Type B pancreatic cell (in vitro differentiated cells): ENCODE data around the gene CYBA. TPM values are rescaled to one million over a fixed set of nuclear protein-coding genes. Genes with fewer than 3 reads are reported as not detected.

ENCODE experiments used
- DNase-seq: peaks from one replicate; pipeline ENCODE4 v3.0.0; 2021; ENCODE audit warnings: mixed read lengths; ENCODE audit not compliant: unreplicated experiment; ENCODE audit errors: extremely low spot score
- H3K27ac Mint-ChIP-seq: 2 replicates; pipeline ENCODE4 v1.8.0; 2021; ENCODE audit warnings: mild to moderate bottlenecking, mixed read lengths
- H3K27me3 Mint-ChIP-seq: 2 replicates; pipeline ENCODE4 v1.8.0; 2021; ENCODE audit warnings: mixed read lengths
- H3K36me3 Mint-ChIP-seq: 2 replicates; pipeline ENCODE4 v1.8.0; 2021; ENCODE audit warnings: mixed read lengths
- H3K4me1 Mint-ChIP-seq: one replicate; pipeline ENCODE4 v1.8.0; 2021; ENCODE audit warnings: mixed read lengths; ENCODE audit not compliant: unreplicated experiment
- H3K4me3 Mint-ChIP-seq: 2 replicates; pipeline ENCODE4 v1.8.0; 2021; ENCODE audit warnings: mild to moderate bottlenecking, mixed read lengths
- H3K9me3 Mint-ChIP-seq: 2 replicates; pipeline ENCODE4 v1.8.0; 2021; ENCODE audit warnings: mixed read lengths
- CTCF ChIP-seq: fragments of 200-600 bp; sonication (generic); conservative IDR thresholded peaks from 2 replicates; pipeline ENCODE4 v1.5.0; 2021; ENCODE audit warnings: antibody characterized with exemption, mild to moderate bottlenecking
- total RNA-seq: library from RNA; stranded (reverse); gene quantifications from 2 replicates; pipeline ENCODE4 v1.2.1, GENCODE V29; 2021; ENCODE audit warnings: low replicate concordance

The CYBA gene
- total RNA-seq, 1 donor from 2014 or later: 120 TPM

GRCh38 chr16:88608076-88608475, 42.8 kb downstream of the CYBA start:
- Mint-ChIP-seq H3K36me3 (peaks cover 5% of the 10 kb centered on the region), H3K27ac (no peak overlapping the region), H3K9me3 (no peaks in the 10 kb centered on the region), H3K4me1 (no peaks in the 10 kb centered on the region), H3K4me3 (no peak overlapping the region), H3K27me3 (no peaks in the 10 kb centered on the region)
- TF ChIP-seq CTCF: no peak
- DNase-seq: no peak

GRCh38 chr16:88606148-88606757, 44.6 kb downstream of the CYBA start:
- no peak for TF ChIP-seq CTCF
- Mint-ChIP-seq H3K4me1 (no peaks in the 10 kb centered on the region), H3K36me3 (peaks cover 12% of the 10 kb centered on the region), H3K27me3 (no peaks in the 10 kb centered on the region), H3K27ac (no peak overlapping the region), H3K4me3 (no peak overlapping the region), H3K9me3 (no peaks in the 10 kb centered on the region)
- DNase-seq: no peak

GRCh38 chr16:88605186-88606147, 45.4 kb downstream of the CYBA start:
- Mint-ChIP-seq H3K27ac (no peak overlapping the region), H3K36me3 (peaks cover 12% of the 10 kb centered on the region), H3K27me3 (no peaks in the 10 kb centered on the region), H3K9me3 (no peaks in the 10 kb centered on the region), H3K4me3 (no peak overlapping the region), H3K4me1 (no peaks in the 10 kb centered on the region)
- no peak for TF ChIP-seq CTCF
- DNase-seq: no peak

DNA sequence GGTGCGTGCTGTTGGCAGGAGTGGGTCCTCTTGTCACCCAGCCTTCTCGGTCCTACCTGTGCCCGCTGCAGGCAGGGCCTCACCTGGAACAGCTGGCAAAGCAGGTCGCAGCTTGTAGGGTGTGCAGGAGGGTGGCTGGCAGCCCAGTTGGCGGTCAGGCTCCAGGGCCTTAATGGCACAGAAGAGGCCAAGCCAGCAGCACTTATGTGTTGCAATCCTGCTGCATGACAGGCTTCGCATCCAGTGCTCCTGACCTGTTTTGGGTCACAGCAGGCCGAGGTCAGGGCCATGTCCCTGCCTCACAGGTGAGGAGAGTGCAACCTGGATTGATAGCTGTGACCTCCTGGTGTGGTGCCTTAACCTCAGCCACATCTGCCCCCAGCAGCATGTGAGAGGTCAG, 48.8 kb downstream of the CYBA start:
- TF ChIP-seq CTCF: no peak
- H3K4me1 Mint-ChIP-seq: no peaks in the 10 kb centered on the region
- no peak overlapping the region for H3K27ac Mint-ChIP-seq
- no peak for DNase-seq
- no peaks in the 10 kb centered on the region for H3K9me3 Mint-ChIP-seq
- H3K4me3 Mint-ChIP-seq: no peak overlapping the region
- no peaks in the 10 kb centered on the region for H3K27me3 Mint-ChIP-seq
- peaks cover 8% of the 10 kb centered on the region for H3K36me3 Mint-ChIP-seq

GRCh38 chr16:88601313-88602036, 49.4 kb downstream of the CYBA start:
- Mint-ChIP-seq H3K4me3 (no peak overlapping the region), H3K36me3 (peaks cover 8% of the 10 kb centered on the region), H3K27ac (no peak overlapping the region), H3K4me1 (no peaks in the 10 kb centered on the region), H3K9me3 (no peaks in the 10 kb centered on the region), H3K27me3 (no peaks in the 10 kb centered on the region)
- no peak for TF ChIP-seq CTCF
- DNase-seq: no peak
